Inflammatory macrophage treated with lipopolysaccharide for 1 hour (primary cell): ENCODE results near the gene ASTL.
A peak's percentile ranks its signal among the peaks of the same experiment; 100 is the strongest.
"Not testable (repeated sequence)": the region's sequence is repeated elsewhere in the genome, so short reads cannot be mapped to it uniquely, and the experiment has no call there.

Experiments used
- DNase-seq, 2 donors: peaks; one replicate each; pipeline ENCODE4 v3.0.0-alpha.2; 2020 to 2022

The ASTL gene

GRCh38 chr2:96097441-96097840, 40.9 kb downstream of the ASTL start:
- DNase-seq = no peak

GRCh38 chr2:96095116-96095636, 43.1 kb downstream of the ASTL start:
- DNase-seq = no peak

GRCh38 chr2:96093528-96093927, 44.8 kb downstream of the ASTL start:
- no peak for DNase-seq

GRCh38 chr2:96092951-96093350, 45.4 kb downstream of the ASTL start:
- peak in 1 of 2 donors; percentile 32 for DNase-seq

DNA sequence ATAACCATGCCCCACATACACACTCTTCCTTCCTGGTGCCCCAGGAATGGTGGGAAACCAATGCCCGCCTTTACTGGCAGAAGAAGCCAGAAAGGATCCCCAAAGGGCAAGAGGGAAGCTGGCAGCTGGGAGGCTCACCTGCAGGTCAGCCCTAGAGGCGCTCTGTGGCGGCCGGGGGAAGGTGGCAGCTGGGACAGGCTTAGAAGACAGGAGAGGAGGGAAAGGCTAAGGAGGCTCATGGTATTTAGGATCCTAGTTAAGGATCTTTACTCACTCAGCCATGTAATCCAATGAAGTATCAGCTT, 45.8 kb downstream of the ASTL start:
- no peak for DNase-seq

DNA sequence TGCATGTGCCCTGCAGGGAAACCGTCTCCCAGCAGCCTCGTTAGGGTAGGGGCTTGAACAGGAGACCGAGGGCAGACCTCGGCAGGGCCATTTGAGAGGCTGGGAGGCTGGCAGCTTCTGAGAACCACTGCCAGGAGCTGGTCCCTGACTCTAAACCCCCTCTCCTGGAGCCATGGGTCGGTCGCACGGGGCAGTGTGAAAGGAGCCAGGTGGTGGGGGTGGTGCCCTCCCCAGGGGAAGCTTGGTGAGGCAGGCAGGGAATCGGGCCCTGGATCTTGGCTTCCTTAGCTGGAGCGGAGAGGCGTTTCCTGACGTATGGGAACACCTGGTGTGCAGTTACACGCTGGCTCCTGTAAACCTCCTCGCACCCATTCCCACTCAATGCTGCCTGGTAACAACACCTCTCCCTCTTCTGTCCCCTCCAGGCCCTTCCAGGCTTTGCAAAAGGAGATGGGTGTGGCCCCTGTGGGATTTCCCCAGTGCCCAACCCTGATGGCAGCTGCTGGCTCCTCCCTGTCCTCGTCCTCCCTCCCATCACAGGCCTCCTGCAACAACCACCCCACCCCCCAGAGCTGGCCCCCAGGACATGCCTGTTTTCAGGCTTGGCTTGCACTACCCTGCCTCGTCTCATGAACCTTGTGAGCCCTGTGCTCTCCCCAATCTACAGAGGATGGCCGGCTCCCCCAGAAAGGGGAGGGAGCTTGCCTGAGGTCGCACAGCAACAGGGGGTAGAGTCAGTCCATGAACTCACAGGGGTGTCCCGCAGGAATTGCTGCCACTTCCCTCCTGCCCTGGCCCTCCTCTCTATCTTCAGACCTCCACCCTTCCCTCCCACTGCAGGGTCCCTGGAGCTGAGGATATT, 46.4 kb downstream of the ASTL start:
- DNase-seq = peak in 1 of 2 donors; percentile 52

DNA sequence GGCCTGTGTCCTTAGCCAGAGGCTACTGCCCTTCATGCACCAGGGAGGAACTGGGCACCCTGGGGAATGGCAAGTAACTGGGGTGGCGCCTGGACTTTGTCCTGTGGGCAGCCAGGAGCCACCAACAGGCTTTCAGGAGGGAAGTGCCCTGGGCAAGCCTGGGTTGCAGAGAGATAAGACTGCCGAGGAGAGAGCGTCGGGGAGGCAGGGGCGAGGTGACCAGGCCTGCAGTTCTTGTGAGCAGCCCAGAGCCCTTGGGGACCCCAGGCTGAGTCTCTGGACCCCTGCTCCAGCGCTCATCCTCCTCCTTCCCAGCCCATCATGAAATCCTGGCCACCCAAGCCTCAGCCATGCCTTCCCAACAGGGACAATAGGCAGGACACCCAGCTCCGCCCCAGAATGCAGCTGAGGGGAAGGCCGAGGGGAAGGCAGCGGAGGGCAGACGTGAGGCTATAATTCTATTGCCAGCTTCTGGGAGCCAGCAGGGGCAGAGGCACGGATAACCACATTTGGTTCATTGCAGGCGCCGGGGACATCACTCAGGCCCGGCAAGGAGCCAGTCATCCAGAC, 47.1 kb downstream of the ASTL start:
- DNase-seq = no peak

DNA sequence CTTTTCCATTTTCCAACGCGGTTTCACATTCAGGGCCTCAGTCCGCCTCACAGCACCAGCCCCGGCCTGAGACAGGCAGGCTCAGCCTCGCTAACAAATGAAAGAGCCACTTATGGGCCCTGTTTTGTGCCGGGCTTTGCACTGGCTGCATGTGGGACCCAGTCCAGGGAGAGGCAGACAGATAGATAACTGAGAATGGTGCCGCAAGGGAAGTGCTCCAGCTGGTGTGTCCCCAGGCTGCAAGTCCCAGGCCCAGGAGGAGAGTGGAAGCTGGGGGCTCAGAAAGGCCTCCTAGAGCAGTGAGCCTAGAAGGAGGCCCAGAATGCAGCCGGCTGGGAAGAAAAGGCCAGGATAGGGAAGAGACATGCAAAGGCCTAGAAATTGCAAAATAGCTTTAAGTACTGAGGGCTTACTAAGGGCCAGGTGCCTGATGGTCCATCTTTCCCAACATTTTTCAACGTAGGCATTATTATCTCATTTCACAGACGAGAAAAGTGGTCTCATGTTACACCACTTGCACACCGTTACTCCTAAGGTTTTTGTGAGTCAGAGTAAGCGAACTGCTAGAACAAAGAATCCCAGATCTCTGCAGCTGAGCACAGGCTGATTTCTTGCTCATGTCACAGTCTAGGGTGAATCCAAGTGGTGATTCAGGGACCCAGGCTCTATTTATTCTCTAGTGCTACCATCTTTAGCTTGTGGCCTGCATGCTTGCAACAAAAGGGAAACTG, 47.9 kb downstream of the ASTL start:
- no peak for DNase-seq

- no peak for DNase-seq
Observed at GRCh38 chr2:96089356-96090195, 48.7 kb downstream of the ASTL start.

DNA sequence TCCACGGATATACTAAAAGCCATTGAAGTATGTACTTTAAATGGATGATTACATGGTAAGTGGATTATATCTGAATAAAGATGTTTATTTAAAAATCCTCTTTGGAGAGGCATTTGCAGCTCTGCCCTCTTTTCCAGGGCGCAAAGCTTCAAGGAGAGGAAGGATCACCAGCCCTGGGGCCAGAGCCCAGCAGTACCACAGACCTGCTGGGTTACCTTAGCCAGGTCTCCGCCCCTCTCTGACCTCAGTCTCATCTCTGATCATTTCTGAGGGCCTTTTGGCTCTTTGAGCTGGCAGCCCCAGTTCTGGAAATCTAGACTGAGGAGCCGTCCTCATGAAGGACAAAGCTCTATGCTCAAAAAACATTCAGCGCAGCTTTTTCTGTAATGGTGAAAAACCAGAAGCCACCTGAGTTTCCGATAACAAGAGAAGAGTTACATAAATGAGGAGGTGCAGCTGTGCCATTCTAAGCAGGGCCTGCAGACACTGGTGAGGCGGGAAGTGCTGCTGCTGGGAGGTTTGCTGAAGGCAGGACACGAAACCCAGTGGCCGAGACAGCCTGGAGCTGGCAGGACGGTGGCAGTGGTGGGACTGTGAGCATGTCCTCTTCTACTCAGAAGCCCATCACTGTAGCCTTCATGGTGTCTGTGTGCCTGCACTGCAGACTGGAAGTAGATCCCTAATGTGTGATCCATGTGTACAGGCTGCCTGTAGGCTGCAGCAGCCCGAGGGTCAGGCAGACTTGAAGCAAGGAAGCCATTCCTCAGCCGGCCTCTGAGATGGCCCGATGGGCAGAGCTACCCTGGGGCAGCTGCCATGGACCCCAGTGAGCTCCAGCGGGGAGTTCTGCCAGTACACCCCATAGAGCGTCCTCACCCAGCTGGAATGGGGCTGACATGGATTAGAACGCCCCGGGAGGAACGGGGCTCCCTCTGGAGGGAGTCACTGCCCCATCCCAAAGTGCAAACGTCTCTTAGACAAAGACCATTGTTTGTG, 49.7 kb downstream of the ASTL start:
- no peak for DNase-seq

- no peak for DNase-seq
Observed at GRCh38 chr2:96087130-96087529, 51.2 kb downstream of the ASTL start.

DNA sequence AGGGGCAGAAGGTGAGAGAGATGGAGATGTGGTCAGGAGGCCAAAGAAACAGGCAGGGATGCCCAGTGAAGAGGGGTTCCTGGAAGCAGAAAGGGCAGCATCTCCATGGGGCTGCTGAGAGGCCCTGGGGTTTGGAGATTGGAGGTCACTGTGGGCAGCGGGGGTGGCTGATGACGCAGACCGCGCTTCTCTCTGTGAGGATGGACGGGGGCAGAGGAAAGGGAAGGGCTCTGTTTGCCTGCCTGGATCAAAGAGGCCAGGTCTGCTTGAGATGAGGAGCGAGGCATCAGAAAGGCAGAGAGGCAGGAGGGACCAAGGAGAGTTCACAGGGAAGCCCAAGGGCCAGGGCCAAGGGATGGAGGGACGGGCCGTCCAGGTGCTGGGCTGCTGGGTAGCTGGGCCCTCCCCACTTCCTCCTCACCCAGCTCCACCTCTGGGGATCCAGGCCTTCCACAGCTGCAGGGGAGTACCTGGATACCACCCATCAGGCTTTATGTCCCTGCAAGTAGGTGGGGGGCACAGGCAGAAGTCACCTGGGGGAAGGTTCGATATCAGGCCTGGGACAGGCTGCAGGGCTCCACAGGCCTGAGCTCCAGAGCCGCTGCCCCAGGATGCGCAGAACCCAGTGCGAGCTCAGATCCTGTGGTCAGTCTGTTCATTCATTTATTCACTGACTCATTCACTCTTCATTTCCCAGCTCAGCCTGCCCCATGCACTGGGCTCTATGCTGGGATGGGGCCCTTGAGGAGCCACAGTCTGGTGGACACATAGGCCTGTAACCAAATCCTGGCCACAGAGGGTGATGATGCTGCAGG, 52.6 kb downstream of the ASTL start:
- DNase-seq = no peak

- not testable (repeated sequence) for DNase-seq
Observed at GRCh38 chr2:96084858-96085518, 53.3 kb downstream of the ASTL start.

GRCh38 chr2:96083989-96084857, 54.1 kb downstream of the ASTL start:
- DNase-seq = no peak

GRCh38 chr2:96083064-96083939, 55.0 kb downstream of the ASTL start:
- DNase-seq = no peak

GRCh38 chr2:96082211-96083063, 55.9 kb downstream of the ASTL start:
- peak; percentile 54 to 63 for DNase-seq

GRCh38 chr2:96081042-96081441, 57.3 kb downstream of the ASTL start:
- no peak for DNase-seq
